GM19438 (cell line): ENCODE results near the gene FZD2.
"Not testable (repeated sequence)": the region's sequence is repeated elsewhere in the genome, so short reads cannot be mapped to it uniquely, and the experiment has no call there.

Experiments used
- ATAC-seq: cut with Tn5 transposase; IDR thresholded peaks from one replicate; pipeline ENCODE4 v1.9.1; 2021; ENCODE audit warnings: low read depth; ENCODE audit not compliant: unreplicated experiment

The FZD2 gene

DNA sequence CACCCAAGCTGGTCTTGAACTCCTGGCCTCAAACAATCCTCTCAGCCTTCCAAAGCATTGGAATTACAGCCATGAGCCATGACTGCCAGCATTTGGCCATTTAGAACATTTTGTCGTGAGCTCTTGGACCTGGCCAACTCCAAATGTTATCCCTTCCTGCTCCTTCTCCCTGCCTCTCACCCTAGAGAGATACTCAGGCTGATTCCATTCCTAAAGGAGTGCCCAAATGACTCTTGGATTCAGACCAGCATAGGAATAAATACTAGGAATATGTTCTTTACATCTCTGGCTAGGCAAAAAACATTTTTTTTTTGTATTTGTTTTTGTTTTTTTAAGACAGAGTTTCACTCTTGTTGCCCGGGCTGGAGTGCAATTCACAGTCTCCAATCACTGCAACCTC is 15.5 kb downstream of the FZD2 start:
- ATAC-seq = no peak

DNA sequence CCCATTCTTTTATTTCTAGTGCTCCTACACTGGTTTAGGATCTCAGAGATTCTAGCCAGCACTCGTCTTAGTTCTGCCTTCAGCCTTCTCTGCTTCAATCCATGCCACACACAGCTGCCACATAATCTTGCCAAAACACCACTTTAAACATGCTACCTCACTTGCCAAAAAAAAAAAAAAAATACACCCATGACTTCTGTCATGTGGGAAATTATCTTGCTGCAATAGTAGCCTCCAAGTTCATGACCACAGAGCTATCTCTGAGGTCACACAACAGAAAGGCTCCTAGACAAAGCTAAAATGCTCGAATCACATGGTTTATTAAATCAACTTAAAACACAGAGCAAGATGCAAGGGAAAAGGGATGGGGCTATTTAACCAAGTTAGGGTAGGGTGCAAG is 18.1 kb downstream of the FZD2 start:
- no peak for ATAC-seq

GRCh38 chr17:44578947-44579346 is 21.7 kb downstream of the FZD2 start:
- ATAC-seq = no peak

DNA sequence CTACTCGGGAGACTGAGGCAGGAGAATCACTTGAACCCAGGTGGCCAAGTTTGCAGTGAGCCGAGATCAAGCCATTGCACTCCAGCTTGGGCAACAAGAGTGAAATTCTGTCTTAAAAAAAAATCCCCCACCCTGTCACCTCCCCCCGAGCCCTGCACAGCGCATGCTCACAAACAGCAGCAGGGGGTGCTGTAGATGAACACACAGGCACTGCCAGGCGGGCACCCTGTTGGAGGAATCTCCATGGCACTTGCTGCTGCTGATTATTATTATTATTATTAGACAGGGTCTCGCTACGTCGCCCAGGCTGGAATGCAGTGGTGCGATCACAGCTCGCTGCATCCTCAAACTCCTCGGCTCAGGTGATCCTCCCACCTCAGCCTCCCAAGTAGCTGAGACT is 24.6 kb downstream of the FZD2 start:
- no peak for ATAC-seq

GRCh38 chr17:44584443-44584842 is 27.2 kb downstream of the FZD2 start:
- no peak for ATAC-seq

DNA sequence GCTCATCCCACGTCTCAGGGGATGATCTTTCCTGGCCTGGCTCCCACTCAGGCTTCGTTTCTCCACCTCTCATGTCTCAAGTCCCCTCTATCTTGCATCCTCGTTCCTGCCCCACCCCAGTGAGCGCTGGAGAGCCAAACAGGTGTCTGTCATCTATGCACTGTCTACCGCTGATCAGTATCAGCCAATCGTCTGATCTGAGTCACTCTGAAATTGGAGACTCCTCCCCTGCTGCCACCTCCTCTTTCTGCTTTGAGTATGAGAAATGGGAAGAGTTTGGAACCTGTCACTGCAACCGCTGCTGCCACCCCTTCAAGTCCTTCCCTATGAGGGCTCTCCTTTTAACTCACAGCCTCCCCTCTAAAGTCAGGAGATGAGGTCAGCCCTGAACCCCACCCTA is 28.0 kb downstream of the FZD2 start:
- ATAC-seq = no peak

GRCh38 chr17:44587339-44587738 is 30.1 kb downstream of the FZD2 start:
- ATAC-seq = no peak

GRCh38 chr17:44589316-44590071 is 32.2 kb downstream of the FZD2 start:
- ATAC-seq = no peak

DNA sequence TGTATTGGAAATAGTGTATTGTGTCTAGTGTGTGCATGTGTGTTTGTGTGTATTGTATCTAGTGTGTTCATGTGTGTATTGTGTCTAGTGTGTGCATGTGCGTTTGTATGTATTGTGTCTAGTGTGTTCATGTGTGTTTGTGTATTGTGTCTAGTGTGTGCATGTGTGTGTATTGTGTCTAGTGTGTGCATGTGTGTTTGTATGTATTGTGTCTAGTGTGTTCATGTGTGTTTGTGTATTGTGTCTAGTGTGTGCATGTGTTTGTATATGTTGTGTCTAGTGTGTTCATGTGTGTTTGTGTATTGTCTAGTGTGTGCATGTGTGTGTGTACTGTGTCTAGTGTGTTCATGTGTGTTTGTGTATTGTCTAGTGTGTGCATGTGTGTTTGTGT is 32.8 kb downstream of the FZD2 start:
- ATAC-seq = not testable (repeated sequence)

DNA sequence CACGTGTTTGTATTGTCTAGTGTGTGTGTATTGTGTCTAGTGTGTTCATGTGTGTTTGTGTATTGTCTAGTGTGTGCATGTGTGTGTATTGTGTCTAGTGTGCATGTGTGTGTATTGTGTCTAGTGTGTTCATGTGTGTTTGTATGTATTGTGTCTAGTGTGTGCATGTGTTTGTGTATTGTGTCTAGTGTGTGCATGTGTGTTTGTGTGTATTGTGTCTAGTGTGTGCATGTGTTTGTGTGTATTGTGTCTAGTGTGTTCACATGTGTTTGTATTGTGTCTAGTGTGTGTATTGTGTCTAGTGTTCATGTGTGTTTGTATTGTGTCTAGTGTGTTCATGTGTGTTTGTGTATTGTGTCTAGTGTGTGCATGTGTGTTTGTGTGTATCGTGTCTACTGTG is 33.5 kb downstream of the FZD2 start:
- not testable (repeated sequence) for ATAC-seq

DNA sequence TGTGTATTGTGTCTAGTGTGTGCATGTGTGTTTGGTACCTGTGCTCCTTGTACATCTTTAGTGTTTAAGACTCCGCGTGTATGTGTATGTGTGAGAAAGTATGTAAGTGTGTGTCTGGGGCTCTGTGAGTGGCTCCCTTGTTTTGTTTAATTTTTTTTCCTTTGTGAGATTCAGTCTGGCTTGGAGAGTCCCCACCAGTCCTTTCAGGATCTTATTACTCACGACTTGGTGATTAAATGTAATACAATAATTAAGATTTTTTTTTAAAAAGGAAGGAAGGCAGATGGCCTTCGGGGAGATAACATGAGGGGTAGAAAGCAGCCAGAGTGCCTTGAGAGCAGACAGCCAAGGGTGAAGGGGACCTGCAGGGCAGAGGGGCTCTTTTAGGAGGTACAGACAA is 33.9 kb downstream of the FZD2 start:
- ATAC-seq = no peak

GRCh38 chr17:44593156-44593555 is 35.9 kb downstream of the FZD2 start:
- ATAC-seq = no peak

- no peak for ATAC-seq
These were observed 38.0 kb downstream of the FZD2 start for GRCh38 chr17:44595216-44595775.

GRCh38 chr17:44598329-44598728 is 41.0 kb downstream of the FZD2 start:
- no peak for ATAC-seq

DNA sequence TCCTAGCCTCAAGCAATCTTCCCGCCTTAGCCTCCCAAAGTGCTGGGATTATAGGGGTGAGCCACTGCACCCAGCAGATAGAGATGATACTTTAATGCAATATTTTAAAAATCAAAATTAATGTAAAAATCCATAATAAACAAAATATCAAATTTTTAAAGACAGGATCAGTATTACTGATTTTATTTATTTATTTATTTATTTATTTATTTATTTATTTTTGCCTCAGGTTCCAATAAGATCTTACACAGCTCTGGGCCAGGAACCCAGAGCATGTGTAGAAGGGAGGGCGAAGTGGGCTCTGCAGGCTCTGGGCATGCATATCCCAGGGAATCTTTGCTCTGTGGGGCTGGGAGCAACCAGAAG is 41.6 kb downstream of the FZD2 start:
- ATAC-seq = no peak

GRCh38 chr17:44599298-44600175 is 42.3 kb downstream of the FZD2 start:
- ATAC-seq = no peak

DNA sequence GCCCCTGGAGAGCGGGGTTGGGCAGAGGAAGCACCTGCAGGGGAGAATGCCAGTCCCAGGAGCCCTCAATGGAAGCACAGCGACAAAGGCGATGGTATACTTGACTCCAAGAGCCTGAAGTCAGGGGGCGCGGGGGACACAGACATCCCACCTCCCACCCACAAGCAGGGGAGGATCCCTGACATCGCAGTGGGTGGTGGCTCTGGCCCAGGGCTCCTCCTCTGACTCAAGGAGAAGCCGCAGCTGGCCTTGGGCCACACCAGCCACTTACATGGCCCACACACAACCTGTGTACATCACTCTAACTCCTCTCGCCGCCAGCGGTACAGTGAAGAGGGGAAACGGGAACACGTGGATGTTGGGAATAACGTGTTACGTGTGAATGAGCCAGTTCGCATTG is 44.3 kb downstream of the FZD2 start:
- ATAC-seq = no peak

DNA sequence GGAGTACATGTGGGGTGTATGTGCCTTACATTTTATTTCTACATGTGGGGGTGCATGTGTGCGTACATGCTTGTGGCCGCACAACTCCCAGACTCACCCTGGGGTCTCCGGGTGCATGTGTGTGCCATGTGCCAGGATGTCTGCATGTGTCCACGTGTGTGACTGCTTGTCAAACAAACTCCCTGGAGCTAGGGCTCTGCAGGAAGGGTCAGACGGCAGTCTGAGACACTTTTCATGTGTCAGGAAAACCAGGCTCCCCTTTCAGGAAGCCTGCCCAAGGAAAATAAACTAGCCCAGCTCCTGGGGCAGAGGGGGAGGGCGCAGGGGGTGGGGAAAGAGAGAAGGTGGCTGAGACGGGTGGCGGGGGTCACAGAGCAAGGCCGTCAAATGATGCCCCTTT is 44.7 kb downstream of the FZD2 start:
- ATAC-seq = no peak

DNA sequence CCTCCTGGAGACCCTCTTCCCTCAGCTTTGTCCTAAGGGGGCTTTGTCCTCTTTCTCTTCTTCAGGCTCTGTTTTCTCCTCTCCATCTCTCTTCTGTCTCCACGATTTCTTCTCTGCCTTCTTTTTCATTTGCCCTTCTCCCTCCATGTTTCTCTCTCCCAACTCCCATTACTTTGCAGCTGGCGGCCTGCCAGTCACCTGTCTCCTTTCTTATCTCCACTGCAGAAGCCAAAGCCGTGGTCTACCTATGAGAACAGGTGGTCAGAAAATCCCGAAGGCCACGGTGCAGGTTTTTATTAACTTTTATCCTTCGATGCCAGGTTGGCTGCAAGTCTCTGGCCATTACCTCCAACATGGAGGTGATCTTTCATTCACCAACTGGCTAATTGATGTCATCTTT is 45.1 kb downstream of the FZD2 start:
- no peak for ATAC-seq

GRCh38 chr17:44602970-44603369 is 45.7 kb downstream of the FZD2 start:
- no peak for ATAC-seq

DNA sequence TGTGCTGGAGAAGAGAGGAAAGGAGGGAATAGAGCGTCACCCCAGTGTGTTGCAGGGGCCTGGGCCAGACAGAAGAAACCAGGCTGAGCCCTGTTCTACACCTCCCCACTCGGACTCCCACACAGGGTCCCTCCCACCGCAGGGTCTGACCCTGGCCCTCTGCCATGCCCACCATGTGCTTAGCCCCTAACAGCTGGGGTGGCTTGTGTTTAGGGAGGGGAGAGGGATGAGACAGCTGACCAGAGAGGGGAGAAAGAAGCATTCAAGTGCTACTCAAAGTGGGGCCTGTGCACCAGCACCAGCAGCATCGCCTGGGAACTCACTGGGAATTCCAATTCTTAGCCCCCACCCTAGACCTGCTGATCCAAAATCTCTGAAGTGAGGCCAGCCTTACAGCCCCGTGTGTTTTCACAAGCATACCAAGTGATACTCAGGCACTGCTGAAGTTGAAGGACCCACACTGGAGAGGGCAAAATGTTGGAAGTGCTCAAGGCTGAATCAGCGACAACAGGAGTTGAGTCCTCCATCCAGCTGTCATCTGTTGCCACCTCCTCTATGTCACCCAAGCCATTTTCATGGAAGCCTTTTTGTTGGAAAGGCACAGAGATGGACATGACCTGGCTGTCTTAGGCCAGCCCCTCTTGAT is 47.0 kb downstream of the FZD2 start:
- no peak for ATAC-seq
